Hippocampal formation (tissue), 2 donors: ENCODE data around the gene TNS4.

Source experiments
- DNase-seq, 2 donors: peaks; one replicate each; lab custom pipeline; 2025; lab: John Stamatoyannopoulos, UW

Gene TNS4

GRCh38 chr17:40536295-40537171, 35.1 kb upstream of the TNS4 start:
- DNase-seq: no peak

GRCh38 chr17:40535924-40536294, 34.5 kb upstream of the TNS4 start:
- no peak for DNase-seq

- no peak for DNase-seq
Measured at GRCh38 chr17:40535438-40535837, 34.0 kb upstream of the TNS4 start.

DNA sequence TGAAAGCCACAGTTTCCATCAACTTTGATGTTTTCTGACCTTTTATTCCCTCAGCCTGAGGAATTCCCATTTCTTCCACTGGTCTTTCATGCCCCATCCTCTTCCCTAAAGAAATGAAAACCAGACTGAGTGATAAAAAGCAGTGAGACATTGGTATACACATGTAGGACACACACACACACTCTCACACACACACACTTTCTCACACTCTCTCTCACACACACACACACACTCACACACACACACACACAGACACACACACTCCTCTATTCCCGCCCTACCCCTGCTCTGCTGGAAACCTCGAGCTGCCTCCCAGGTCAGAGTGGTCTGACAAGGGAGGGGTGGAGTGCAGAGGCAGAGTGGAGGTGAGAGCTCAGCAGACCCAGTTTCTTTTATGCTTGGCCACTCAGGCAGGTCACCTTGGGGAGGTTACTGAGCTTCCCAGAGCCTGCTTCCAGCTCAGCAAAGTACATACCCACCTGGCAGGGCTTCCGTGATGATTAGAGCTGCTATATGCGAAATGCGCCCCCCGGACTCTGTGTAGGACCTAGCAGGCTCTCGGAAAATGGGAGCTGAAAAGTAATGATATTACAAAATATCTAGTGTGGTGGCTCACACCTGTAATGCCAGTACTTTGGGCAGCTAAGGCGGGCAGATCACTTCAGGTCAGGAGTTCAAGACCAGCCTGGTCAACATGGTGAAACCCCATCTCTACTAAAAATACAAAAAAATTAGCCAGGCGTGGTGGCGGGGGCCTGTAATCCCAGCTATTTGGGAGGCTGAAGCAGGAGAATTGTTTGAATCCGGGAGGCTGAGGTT, 33.2 kb upstream of the TNS4 start:
- no peak for DNase-seq

DNA sequence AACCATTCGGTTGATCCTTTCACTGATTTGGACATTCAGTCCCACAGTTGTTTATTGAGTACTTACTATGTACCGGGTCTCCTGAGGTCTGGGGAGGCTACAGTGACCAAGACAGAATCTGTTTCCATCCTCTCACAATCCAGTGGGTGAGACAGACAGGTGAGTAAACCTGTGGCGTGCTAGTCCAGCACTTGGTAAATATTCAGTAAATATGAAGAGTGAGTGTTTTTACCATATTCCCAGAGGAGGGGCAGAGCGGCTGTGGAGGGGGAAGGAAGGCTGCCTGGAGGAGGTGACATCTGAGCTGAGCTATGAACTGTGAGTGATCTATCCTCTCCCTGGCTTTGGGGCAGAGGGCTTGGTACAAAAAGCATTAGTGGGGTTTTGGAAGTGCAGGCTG, 32.5 kb upstream of the TNS4 start:
- no peak for DNase-seq

DNA sequence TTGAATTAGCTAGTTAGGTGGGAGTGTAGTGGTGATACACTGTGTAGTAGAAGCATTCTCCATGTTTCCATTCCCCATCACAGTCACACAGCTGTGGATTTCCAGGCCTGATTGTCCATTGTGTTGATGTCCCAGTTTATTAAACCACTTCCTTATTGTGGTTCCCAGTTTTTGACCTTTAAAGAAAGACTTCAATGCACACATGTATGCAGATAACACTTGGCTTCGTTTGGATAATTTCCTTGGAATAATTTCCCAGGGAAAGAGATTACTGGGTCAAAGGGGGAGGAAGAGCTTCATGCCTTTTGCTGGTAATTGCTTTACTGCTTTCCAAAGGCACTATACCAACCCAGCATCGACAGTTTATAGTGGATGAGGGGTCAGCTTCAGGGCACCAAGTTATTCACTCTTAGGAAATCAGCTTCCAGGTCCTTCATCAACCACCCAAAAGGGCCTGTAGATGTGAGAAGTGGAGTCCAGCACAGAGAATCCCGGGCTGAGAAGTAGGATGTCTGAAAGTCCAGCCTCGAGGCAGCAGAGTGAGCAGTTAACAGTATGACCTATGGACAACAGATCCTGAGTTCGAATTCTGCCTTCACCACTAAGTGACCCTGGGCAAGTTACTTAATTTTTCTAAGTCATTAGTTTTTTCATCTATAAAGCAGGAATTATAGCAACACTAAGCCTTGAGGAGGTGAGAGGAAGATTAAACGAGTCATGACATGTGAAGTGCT, 31.3 kb upstream of the TNS4 start:
- no peak for DNase-seq

DNA sequence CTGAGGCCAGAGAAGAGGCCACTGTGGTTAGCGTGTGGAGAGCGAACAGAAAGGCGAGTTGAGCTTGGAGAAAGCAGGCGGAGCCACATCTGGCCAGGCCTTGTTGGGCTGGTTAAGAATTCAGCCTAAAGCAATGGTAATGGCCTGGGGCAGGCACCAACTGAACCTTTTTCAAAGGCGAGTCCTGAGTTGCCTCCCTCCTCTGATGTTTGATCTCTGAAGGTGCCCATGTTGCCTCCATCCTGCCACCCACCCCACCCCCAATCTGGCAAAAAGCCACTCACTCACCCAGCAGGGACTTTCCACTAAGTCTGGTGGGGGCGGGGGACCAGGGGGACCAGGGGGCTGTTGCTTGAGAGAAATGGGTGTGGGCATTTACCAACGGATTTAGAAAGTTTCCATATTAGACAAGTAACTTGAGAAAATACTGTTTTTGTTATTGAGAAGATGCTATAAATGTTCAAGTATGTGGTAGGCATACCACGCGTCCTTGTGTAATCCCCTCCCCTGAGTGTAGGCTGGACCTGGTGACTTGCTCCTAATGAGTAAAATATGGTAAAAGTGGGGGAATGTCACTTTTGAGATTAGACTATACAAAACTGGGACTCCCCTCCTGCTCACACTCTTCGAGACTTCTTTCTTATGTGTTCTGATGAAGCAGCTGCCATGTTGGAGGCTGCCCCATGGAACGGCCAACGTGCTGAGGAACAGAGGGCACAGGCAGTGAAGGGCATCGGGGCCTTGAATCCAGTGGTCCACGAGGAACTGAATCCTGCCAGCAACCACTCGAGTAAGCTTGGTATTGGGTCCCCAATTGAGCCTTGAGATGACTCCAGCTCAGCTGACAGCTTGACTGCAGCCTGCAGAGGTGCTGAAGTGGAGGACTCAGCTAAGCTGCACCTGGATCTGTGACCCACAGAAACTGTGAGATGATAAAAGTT, 29.9 kb upstream of the TNS4 start:
- DNase-seq: no peak

GRCh38 chr17:40530531-40530994, 29.1 kb upstream of the TNS4 start:
- DNase-seq: no peak

DNA sequence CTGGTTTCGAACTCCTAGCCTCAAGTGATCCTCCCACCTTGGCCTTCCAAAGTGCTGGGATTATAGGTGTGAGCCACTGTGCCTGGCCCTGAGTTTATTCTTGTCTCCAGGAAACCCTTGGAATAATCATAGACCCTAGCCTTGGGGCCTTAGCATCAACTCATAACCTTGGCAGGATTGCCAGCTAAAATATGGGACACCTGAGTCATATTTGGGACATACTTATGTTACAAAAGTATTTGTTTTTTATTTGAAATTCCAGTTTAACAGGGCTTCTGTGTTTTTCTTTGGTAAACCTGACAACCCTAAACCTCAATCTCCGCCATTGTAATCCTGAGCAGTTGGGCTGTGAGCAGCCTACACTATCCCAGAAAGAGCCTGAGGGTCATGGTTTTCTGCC, 28.6 kb upstream of the TNS4 start:
- no peak for DNase-seq

DNA sequence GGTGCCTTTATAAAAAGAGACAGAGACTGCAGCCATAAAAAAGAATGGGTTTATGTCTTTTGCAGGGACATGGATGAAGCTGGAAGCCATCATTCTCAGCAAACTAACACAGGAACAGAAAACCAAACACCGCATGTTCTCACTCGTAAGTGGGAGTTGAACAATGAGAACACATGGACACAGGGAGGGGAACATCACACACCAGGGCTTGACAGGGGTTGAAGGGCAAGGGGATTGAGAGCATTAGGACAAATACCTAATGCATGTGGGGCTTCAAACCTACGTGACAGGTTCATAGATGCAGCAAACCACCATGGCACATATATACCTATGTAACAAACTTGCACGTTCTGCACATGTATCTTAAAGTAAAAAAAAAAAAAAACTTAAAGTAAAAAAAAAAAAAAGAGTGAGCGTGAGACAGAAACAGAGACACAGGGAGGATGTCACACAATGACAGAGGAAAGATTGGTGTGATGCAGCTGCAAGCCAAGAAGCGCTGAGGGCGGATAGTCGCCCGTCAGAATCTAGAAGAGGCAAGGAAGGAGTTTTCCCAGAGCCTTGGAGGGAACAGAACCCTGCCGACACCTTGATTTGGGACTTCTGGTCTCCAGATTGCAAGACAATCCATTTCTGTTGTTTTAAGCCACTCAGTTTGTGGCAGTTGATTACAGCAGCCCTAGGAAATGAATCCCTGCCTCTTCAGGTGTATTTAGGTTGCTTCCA, 27.4 kb upstream of the TNS4 start:
- no peak for DNase-seq

- no peak for DNase-seq
Measured at GRCh38 chr17:40526668-40527067, 25.2 kb upstream of the TNS4 start.

DNA sequence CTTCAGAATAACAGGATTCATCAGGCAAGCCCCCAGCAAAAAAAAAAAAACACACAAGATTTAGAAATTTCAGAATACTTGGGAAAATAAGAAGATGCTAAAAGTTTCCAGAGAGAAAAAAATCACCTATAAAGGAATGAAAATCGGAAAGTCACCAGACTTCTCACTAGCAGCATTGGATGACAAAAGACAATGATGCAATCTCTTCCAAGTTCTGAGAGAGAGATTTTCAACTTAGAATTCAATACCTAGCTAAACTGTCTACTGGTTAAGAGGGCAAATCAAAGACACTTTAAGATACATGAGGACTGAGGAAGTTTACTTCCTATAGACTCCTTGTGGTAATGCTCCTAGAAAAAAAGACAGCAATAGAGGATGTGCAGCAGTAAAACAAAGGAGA, 23.9 kb upstream of the TNS4 start:
- DNase-seq: no peak

- no peak for DNase-seq
Measured at GRCh38 chr17:40524243-40524965, 23.0 kb upstream of the TNS4 start.

GRCh38 chr17:40522961-40523310, 21.5 kb upstream of the TNS4 start:
- no peak for DNase-seq

GRCh38 chr17:40522250-40522960, 21.0 kb upstream of the TNS4 start:
- DNase-seq: no peak

- DNase-seq: no peak
Measured at GRCh38 chr17:40520991-40521453, 19.6 kb upstream of the TNS4 start.

DNA sequence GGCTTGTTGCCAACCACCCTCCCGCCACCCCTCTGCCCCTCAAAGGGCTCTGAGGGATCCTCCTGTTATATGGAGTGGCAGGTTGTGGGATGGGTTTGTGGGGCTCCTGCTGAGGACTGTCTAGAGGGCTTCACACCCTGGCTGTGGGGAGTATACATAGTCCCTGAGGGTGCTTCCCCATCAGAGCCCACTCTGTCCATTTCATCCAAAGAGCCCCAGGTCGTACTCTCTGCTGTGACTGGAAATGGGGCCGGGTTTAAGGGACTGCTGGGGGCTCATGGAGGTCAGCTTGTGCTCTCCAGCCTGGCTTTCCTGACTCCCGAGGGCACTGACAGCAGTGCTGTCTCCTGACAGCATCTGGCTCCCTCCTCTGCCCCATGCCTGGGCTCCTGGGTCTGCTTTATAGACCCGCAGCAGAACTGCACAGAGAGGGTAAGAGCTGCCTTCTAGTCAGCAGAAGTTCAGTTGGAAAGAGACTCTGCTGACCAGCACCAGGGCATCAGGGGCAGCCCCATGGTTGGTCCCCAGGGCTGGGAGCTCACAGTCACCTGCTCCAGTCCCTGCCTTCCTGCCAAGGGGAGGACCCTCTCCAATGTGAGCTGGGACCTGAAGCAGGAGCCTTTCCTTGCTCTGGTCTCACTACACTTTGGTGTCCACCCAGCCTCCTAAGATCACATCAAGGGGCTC, 17.8 kb upstream of the TNS4 start:
- no peak for DNase-seq

DNA sequence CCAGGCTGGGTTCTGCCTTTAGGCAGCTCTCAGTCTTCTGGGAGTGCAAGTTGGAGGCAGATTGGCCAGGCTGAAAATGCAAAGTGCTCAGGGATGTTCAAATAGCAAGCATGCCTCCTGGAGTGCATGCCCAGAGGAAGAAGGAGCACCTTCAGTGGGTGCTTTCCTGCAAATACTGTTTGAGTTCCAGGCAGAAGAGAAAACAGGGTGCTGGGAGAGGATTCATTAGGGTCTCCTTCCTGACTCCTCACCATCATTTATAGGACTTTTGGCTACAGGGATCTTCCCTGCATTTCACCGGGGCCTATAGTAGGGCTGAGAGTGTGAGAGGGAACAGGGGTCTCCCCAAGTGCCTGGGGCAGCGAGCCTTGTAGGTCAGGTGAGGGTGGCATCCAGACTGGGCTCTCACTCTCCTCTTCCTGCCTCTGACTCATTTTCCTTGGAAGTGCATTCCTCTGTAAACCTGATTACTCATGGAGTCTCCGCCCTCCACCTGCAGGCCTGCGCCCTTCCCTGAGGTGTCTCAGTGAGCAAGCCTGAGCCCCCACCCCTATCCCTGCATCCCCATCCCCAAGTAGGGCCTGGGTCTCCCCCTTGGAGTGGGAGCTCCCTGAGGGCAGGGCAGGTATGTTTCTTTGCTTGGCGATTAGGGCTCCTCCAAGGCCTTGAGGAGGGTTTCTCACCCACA, 17.1 kb upstream of the TNS4 start:
- DNase-seq: no peak
